Thyroid gland (tissue), 4 donors: ENCODE results near the gene ATP13A3.

Experiments
- CTCF ChIP-seq, 6 experiments: fragments of 200-600 bp in 3 of 6; fragments of 450-650 bp in 3 of 6; sonication (generic) in 3 of 6; IDR thresholded peaks; one replicate each; pipeline ENCODE4 v1.5.1; 2016 to 2019; ENCODE audit warnings: antibody characterized with exemption in 6 of 6, mild to moderate bottlenecking in 2 of 6, inconsistent platforms in 1 of 6, moderate library complexity in 1 of 6
- POLR2A ChIP-seq, 2 donors: fragments of 450-650 bp; IDR thresholded peaks; one replicate each; pipeline ENCODE4 v1.6.1; 2017; ENCODE audit warnings: antibody characterized with exemption in 2 of 2, mild to moderate bottlenecking in 2 of 2, moderate library complexity in 1 of 2

DNA sequence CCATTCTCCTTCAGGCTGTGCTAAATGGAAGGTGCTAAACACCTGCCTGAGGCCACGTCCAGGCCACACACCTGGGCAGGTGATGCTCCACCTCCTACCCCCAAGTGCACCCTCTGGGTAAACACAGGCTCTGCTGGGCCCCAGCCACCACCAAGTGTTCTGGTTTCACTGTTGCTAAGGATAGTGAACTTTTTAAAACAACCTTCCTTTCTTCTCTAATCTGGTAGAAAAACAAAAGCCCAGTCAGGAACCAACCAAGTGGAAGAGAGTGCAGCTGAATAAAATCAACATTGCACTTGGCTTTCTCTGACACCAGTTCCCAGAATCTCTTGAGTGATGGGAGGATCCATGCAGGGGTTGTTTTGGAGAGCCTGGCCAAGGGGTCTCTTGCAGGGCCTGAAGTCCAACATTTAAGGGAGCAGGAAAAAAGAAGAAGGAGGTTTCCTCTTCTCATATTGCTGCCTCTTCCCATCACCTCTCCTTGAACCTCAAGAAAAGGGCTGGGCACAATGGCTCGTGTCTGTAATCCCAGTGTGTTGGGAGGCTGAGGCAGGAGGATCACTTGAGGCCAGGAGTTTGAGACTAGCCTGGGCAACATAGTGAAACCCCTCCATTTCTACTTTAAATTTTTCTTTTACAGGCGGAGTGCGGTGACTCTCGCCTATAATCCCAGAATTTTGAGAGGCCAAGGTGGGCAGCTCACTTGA lies 26.2 kb upstream of the ATP13A3 start:
- TF ChIP-seq POLR2A (IDR thresholded peaks at IDR 0.05): no peak
- TF ChIP-seq CTCF (IDR thresholded peaks at IDR 0.05): no peak
